ENCODE results near the gene ACER1.

DNA sequence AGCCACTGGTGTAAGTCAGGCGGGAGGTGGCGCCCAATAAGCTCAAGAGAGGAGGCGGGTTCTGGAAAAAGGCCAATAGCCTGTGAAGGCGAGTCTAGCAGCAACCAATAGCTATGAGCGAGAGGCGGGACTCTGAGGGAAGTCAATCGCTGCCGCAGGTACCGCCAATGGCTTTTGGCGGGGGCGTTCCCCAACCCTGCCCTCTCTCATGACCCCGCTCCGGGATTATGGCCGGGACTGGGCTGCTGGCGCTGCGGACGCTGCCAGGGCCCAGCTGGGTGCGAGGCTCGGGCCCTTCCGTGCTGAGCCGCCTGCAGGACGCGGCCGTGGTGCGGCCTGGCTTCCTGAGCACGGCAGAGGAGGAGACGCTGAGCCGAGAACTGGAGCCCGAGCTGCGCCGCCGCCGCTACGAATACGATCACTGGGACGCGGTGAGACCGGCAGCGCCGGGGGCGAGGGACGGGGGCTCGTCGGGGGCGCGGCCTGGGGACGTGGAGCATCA is 39.2 kb upstream of the ACER1 start, which contains the start of gene ALKBH7:
- TF ChIP-seq, protein P1, sequence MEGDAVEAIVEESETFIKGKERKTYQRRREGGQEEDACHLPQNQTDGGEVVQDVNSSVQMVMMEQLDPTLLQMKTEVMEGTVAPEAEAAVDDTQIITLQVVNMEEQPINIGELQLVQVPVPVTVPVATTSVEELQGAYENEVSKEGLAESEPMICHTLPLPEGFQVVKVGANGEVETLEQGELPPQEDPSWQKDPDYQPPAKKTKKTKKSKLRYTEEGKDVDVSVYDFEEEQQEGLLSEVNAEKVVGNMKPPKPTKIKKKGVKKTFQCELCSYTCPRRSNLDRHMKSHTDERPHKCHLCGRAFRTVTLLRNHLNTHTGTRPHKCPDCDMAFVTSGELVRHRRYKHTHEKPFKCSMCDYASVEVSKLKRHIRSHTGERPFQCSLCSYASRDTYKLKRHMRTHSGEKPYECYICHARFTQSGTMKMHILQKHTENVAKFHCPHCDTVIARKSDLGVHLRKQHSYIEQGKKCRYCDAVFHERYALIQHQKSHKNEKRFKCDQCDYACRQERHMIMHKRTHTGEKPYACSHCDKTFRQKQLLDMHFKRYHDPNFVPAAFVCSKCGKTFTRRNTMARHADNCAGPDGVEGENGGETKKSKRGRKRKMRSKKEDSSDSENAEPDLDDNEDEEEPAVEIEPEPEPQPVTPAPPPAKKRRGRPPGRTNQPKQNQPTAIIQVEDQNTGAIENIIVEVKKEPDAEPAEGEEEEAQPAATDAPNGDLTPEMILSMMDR (IDR thresholded peaks at IDR 0.05; ENCODE audit: borderline replicate concordance, extremely low read depth, low read length, poor library complexity, severe bottlenecking) = no peak
- no peak for TF ChIP-seq EZH2 (IDR thresholded peaks at IDR 0.05; ENCODE audit: borderline replicate concordance, low read depth, low read length, severe bottlenecking)

Data from DND-41 (cell line).